Stimulated activated CD4-positive, alpha-beta T cell treated with anti-CD3 and anti-CD28 coated beads, Interleukin-2, amount 100 ng/mL, for 24 hours (primary cell): Measurements from ENCODE around the gene PARN.
"Not testable (repeated sequence)": the region's sequence is repeated elsewhere in the genome, so short reads cannot be mapped to it uniquely, and the experiment has no call there.

Source experiments
- DNase-seq, 2 donors: peaks; one replicate each; pipeline ENCODE4 v3.0.0-alpha.2; 2020

PARN gene

GRCh38 chr16:14458576-14458975, 171.5 kb downstream of the PARN start:
- no peak for DNase-seq

- no peak for DNase-seq
Measured at GRCh38 chr16:14456793-14457481, 173.1 kb downstream of the PARN start.

DNA sequence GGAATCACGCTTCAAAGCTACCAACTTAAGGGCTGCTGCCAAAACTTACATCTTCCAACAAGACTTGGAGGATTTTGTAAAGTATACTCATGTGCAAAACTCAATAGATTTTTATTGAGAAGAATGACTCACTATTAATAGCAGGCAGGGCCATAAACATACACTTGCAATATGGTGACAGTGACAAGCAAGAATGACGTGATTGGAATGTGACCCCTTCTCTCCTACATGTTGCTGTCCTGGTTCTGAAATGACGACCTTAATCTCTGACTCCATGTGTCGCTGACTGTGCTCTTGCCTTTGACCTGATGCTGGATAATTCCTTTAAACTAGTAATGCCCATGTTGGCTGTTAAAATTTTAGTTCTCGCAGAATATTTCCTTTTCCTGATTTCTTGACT, 174.5 kb downstream of the PARN start:
- no peak for DNase-seq

DNA sequence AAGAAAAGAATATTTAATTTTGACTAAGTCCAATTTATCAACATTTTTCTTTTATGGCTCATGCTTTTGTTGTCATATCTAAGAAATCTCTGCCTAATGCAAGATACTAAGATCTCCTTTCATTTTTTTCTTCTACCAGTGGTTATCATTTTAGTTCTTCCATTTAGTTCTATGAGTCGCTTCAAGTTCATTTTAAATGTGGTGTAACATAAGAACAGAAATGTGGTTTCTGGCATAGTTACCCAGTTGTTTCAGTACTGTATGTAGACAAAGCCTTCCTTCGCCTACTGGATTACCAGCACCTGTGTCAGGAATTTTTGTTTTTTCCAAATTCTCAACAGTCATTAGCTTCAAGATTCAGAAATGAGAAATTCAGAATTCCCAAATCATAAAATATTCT, 175.7 kb downstream of the PARN start:
- DNase-seq: no peak

DNA sequence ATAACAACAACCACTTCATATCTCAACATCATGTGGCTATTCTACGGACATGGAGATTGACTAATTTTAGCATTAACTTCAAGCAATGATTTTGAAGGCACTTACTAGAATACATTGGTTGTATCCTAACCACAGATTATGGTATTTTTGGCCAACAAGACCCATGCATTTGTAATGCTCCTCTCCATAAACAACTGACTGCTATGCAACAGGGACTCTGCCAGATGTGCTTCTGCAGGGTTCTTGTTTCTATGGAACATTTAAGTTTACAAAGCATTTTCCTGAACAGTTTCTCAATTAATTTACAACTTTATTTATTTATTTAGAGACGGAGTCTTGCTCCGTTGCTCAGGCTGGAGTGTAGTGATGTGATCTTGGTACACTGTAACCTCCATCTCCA, 178.0 kb downstream of the PARN start:
- no peak for DNase-seq

DNA sequence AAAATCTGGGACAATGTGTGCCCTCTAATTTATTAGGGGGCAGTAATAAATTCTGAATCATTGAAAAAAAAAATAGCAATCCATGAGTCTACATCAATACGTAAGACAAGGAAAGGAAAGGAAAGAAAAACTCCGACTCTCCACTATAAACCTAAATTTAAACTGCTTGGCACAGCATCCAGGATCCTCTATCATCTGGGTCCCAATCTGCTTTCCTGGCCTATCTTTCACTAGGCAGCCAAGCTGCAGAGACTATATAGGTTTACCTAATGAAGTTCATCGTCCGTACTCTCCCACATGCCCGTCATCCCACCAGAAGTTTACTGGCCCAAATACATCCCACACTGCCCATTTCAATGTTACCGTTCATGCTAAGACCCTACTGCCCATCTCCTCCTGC, 179.2 kb downstream of the PARN start:
- DNase-seq: no peak

- no peak for DNase-seq
Measured at GRCh38 chr16:14449790-14450480, 180.1 kb downstream of the PARN start.

DNA sequence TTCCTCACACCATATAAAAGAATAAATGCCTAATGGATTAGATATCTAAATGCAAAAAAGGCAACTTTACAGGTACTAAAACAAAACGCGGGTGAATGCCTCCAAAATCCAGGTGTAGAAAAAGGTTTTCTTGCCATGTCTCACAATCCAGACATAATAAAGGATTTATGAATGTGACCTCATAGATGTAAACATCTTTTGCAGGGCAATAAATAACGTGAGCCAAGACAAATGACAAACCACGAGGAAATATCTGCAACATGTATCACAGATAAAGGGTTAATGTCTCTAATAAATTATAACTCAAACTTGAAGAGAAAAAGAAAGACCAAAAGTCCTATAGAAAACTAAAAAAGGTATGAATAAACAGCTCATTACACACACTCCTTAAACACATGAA, 180.7 kb downstream of the PARN start:
- no peak for DNase-seq

- DNase-seq: no peak
Measured at GRCh38 chr16:14448879-14449278, 181.2 kb downstream of the PARN start.

DNA sequence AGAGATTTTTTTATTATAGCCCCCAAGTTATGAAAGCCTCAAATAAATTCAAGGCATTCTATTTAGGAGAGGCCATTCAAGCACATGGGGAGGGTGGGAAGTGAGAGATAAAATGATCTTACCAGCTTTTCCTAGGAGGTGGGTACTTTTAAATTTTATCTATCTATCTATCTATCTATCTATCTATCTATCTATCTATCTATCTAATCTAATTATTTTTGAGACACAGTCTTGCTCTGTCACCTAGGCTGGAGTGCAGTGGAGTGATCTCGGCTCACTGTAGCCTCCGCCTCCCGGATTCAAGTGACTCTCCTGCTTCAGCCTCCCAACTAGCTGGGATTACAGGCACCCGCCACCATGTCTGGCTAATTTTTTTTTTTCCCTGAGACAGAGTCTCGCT, 182.3 kb downstream of the PARN start:
- no peak for DNase-seq

DNA sequence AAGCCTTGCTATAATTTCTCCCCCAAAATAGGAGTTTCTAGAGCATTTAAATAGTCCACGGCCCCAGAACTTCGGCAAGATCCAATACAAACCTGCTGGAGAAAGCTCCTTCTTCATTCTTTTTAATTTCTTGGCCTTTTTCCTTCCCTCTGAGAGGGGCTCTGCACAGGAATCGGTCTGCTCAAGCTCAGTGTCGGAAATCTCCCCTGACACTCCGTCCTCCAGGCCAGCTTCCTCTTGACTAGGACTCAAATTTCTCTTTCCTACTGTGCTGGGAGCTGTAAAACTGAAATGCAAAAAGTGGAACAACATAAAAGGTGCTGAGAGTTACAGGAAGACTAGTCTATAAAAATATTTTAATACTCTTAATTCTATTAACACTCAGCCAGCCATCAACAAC, 183.3 kb downstream of the PARN start:
- DNase-seq: no peak

GRCh38 chr16:14445937-14446715, 183.9 kb downstream of the PARN start:
- no peak for DNase-seq

- DNase-seq: no peak
Measured at GRCh38 chr16:14444979-14445810, 184.9 kb downstream of the PARN start.

- DNase-seq: not testable (repeated sequence)
Measured at GRCh38 chr16:14441533-14441932, 188.5 kb downstream of the PARN start.

DNA sequence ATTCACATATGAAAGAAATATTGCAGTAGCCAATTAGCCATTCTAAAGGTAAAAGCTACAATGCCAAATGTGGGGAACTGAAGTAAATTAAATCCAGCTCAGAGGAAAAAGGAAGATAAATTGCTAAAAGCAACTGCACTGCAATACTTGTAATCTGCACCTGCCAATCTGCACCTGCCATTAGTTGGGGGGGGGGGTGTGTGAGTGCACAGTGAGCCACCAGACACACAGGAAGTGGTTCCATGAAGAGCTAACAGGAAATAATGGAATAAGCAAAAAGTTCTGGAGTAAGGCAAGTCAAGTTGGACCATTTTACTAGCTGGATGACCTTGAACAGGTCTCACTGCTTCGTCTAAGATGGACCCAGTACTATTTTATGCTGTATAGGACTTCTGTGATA, 191.8 kb downstream of the PARN start:
- no peak for DNase-seq

- no peak for DNase-seq
Measured at GRCh38 chr16:14437426-14437825, 192.6 kb downstream of the PARN start.

DNA sequence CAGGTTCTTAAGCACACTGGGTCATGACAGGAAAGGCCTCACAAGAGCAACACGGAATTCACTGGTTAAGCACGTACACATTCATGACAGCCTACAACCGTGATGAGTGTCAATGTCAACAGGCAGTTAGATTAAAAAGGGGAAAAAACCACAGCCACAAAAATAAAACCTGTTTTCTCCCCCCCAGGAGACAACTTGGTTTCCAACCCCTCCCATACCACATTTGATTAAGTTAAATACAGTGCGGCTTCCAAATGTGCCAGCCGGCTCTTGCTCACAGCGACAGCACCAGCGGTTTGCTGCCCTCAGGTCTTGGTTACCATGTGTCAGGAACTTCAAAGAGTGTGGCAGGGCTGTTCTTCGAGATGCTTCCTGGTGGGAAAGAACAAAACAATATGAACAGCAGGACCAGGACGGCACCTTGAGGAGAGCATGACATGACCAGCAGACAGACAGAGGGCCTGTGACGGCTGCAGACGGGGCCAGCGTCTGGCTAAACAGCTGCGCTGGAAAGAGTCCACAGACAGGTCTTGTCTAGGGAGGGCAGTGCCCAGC, 193.6 kb downstream of the PARN start:
- no peak for DNase-seq

DNA sequence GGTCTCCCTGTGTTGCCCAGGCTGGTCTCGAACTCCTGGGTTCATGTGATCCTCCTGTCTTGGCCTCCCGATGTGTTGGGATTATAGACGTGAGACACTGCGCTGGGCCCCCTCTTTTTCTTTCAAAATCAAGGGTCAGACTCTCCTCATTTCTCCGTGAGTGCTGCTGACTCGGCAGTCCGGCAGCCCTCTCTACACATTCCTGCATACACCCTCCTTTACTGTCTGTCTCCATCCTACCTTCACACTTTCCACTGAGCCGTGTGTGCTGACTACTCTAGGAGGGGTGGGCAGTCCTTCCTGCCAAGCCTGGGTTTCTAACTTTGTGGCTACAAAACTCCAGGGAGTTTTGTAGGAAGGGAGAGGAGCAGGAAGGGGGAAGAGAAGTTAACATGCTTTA, 195.2 kb downstream of the PARN start:
- no peak for DNase-seq

GRCh38 chr16:14428971-14429637, 201.0 kb downstream of the PARN start:
- DNase-seq: not testable (repeated sequence)

DNA sequence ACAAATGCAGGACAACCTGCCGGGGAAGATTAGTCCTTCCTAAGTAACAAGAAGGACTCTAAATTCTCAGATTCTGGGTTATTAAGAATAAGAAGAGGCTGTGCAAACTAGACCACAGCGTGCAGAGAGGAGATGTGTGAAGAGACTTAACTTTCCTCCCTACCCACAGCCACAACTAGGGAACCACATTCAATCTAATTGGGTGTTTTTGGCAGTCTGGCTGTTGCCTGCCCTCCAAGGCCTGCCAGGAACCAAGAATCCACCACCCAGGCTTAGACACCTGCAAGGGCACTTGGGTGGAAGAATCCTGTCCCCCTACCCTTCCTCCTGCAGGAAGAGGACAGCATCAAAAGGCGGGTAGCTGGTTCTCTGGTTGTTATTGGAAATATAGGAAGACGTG, 202.0 kb downstream of the PARN start:
- no peak for DNase-seq

DNA sequence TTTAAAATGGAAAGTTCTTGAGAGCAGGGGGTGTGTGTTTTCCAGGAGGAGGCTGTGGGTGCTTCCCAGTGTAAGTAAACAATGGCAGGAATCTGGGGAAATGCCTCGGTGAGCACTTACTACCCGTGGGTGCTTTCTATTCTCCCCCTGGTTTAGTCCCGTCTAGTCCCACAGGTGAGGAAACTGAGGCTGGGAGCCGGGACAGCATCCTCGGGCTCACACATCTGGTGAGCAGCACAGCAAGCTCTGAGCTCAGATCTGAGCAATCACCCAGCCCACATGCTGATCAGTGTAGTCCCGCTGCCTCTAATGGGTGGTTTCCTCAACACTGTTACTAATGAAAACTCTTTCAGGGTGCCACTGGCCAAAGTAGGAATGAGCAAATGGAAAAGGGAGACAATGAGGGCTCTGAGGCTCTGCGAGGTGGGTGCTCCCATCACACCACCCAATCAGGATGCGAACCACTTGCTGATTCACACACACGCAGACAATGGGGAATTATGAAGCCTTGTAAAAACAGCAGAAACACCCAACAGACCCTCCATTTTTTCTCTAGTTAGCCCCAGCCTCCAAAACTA, 202.6 kb downstream of the PARN start:
- DNase-seq: no peak

DNA sequence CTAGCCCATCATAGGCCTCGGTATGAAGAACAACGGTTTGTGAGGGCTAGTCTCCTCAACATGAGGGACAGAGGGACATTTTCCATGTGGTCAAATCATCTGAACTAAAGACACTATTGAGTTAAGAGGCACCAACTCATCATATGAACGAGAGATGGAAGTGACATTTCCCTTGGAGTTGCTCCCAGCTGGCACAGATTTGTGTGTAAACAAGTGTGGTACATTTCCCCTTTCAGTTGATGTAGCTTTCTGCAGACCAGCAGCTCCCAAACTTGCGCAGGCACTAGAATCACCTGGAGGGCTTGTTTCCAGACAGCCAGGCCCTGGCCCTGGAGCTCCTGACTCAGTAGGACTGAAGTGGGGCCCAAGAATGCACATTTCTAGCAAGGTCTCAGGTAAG, 205.5 kb downstream of the PARN start:
- no peak for DNase-seq
